Activated B cell treated with CpG ODN at 0.5 μM for 24 hours (primary cell): ENCODE data around the gene HEMGN. TPM values are rescaled to one million over a fixed set of nuclear protein-coding genes. Genes with fewer than 3 reads are reported as not detected.
"Not testable (repeated sequence)": the region's sequence is repeated elsewhere in the genome, so short reads cannot be mapped to it uniquely, and the experiment has no call there.

Source experiments
- ATAC-seq: fragments of 200-7000 bp; cut with Tn5 transposase; one replicate; pipeline ENCODE4 v1.10.0; 2021; ENCODE audit warnings: low read depth, mild to moderate bottlenecking, moderate library complexity
- CTCF ChIA-PET: fragments of 350-600 bp; sonication (Branson Sonifier 250); formaldehyde crosslinking; loops from one replicate; lab custom pipeline; 2021; ENCODE audit warnings: antibody characterized with exemption; lab: Charles Lee
- POLR2A ChIA-PET: fragments of 350-600 bp; sonication (Branson Sonifier 250); formaldehyde crosslinking; loops from one replicate; lab custom pipeline; 2021; ENCODE audit warnings: antibody characterized with exemption; lab: Charles Lee
- DNase-seq: peaks from one replicate; pipeline ENCODE4 v3.0.0; 2022
- H3K27ac Mint-ChIP-seq: one replicate; pipeline ENCODE4 v1.8.0; 2020; ENCODE audit warnings: mixed read lengths
- H3K27me3 Mint-ChIP-seq: one replicate; pipeline ENCODE4 v1.8.0; 2021; ENCODE audit warnings: mixed read lengths
- H3K36me3 Mint-ChIP-seq: one replicate; pipeline ENCODE4 v1.8.0; 2021; ENCODE audit warnings: low read depth, mixed read lengths
- H3K4me1 Mint-ChIP-seq: one replicate; pipeline ENCODE4 v1.8.0; 2021; ENCODE audit warnings: mixed read lengths
- H3K4me3 Mint-ChIP-seq: one replicate; pipeline ENCODE4 v1.8.0; 2020; ENCODE audit warnings: mild to moderate bottlenecking, mixed read lengths
- H3K9me3 Mint-ChIP-seq: one replicate; pipeline ENCODE4 v1.8.0; 2020; ENCODE audit warnings: mixed read lengths
- intact Hi-C: fragments of 100-400 bp; cut with micrococcal nuclease; formaldehyde crosslinking; loops from one replicate; pipeline ENCODE4 v1.15.1; 2024
- total RNA-seq: library from RNA; stranded (reverse); gene quantifications from 2 replicates; pipeline ENCODE4 v1.2.3, GENCODE V29; 2022
- TF ChIP-seq, protein P1 (sequence below): fragments of 200-600 bp; IDR thresholded peaks from one replicate; pipeline ENCODE4 v1.8.0; 2022; ENCODE audit warnings: antibody characterized with exemption, mild to moderate bottlenecking

The HEMGN gene
- total RNA-seq, 1 donor from 2014 or later = 0.11 TPM

DNA sequence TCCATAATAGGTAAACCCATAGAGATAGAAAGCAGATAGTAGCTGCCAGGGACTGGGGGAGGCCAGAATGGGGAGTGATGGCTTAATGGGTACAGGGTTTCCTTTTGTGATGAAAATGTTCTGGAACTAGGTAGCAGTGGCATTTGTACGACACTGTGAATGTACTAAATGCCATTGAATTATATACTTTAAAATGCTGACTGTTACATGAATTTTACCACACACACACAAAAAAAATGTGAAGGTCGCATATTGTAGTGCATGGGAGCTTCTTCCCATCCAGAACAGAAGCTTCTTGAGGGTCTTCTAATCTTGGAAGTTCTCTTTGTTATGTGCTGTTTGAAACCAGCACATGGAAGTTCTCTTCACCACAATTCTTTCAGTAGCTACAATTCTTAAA lies 25.3 kb upstream of the HEMGN start:
- no peaks in the 10 kb centered on the region for H3K4me1 Mint-ChIP-seq
- H3K4me3 Mint-ChIP-seq = no peak overlapping the region
- H3K36me3 Mint-ChIP-seq = no peaks in the 10 kb centered on the region
- H3K9me3 Mint-ChIP-seq = no peaks in the 10 kb centered on the region
- ChIA-PET POLR2A (no interaction called here), CTCF (no interaction called here)
- no peak overlapping the region for H3K27ac Mint-ChIP-seq
- ATAC-seq (no peak), DNase-seq (no peak)
- TF ChIP-seq, protein P1, sequence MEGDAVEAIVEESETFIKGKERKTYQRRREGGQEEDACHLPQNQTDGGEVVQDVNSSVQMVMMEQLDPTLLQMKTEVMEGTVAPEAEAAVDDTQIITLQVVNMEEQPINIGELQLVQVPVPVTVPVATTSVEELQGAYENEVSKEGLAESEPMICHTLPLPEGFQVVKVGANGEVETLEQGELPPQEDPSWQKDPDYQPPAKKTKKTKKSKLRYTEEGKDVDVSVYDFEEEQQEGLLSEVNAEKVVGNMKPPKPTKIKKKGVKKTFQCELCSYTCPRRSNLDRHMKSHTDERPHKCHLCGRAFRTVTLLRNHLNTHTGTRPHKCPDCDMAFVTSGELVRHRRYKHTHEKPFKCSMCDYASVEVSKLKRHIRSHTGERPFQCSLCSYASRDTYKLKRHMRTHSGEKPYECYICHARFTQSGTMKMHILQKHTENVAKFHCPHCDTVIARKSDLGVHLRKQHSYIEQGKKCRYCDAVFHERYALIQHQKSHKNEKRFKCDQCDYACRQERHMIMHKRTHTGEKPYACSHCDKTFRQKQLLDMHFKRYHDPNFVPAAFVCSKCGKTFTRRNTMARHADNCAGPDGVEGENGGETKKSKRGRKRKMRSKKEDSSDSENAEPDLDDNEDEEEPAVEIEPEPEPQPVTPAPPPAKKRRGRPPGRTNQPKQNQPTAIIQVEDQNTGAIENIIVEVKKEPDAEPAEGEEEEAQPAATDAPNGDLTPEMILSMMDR = no peak
- intact Hi-C loops = no loop called here
- peaks cover 7% of the 10 kb centered on the region for H3K27me3 Mint-ChIP-seq

GRCh38 chr9:97962575-97962974 lies 24.6 kb upstream of the HEMGN start:
- ChIA-PET CTCF (no interaction called here), POLR2A (no interaction called here)
- no peaks in the 10 kb centered on the region for H3K4me1 Mint-ChIP-seq
- no peak overlapping the region for H3K27ac Mint-ChIP-seq
- no peaks in the 10 kb centered on the region for H3K36me3 Mint-ChIP-seq
- DNase-seq (no peak), ATAC-seq (no peak)
- no peaks in the 10 kb centered on the region for H3K9me3 Mint-ChIP-seq
- intact Hi-C loops = no loop called here
- TF ChIP-seq, protein P1 = no peak
- peaks cover 7% of the 10 kb centered on the region for H3K27me3 Mint-ChIP-seq
- H3K4me3 Mint-ChIP-seq = no peak overlapping the region

GRCh38 chr9:97962136-97962535 lies 24.2 kb upstream of the HEMGN start:
- ChIA-PET CTCF (no interaction called here), POLR2A (no interaction called here)
- DNase-seq (no peak), ATAC-seq (no peak)
- TF ChIP-seq, protein P1 = no peak
- no peaks in the 10 kb centered on the region for H3K36me3 Mint-ChIP-seq
- H3K27ac Mint-ChIP-seq = no peak overlapping the region
- no peaks in the 10 kb centered on the region for H3K4me1 Mint-ChIP-seq
- H3K27me3 Mint-ChIP-seq = peaks cover 7% of the 10 kb centered on the region
- H3K9me3 Mint-ChIP-seq = no peaks in the 10 kb centered on the region
- intact Hi-C loops = no loop called here
- no peak overlapping the region for H3K4me3 Mint-ChIP-seq

- no peaks in the 10 kb centered on the region for H3K36me3 Mint-ChIP-seq
Measured at GRCh38 chr9:97961361-97961760, 23.4 kb upstream of the HEMGN start.

GRCh38 chr9:97960678-97961328 lies 22.8 kb upstream of the HEMGN start:
- H3K27me3 Mint-ChIP-seq, H3K9me3 Mint-ChIP-seq, H3K4me3 Mint-ChIP-seq, ATAC-seq, H3K4me1 Mint-ChIP-seq, POLR2A ChIA-PET, H3K27ac Mint-ChIP-seq, CTCF ChIA-PET, DNase-seq, H3K36me3 Mint-ChIP-seq, intact Hi-C loops: not testable (repeated sequence)

More at GRCh38 chr9:97961361-97961760, 23.4 kb upstream of the HEMGN start:
- ChIA-PET POLR2A (no interaction called here), CTCF (no interaction called here)
- no peak overlapping the region for H3K4me3 Mint-ChIP-seq
- DNase-seq (no peak), ATAC-seq (no peak)
- H3K27me3 Mint-ChIP-seq = peaks cover 6% of the 10 kb centered on the region
- H3K27ac Mint-ChIP-seq = no peak overlapping the region
- TF ChIP-seq, protein P1 = no peak
- H3K9me3 Mint-ChIP-seq = no peaks in the 10 kb centered on the region
- intact Hi-C loops = no loop called here
- no peaks in the 10 kb centered on the region for H3K4me1 Mint-ChIP-seq

- no peaks in the 10 kb centered on the region for H3K4me1 Mint-ChIP-seq
Measured at GRCh38 chr9:97959585-97959984, 21.6 kb upstream of the HEMGN start.

More at GRCh38 chr9:97959585-97959984, 21.6 kb upstream of the HEMGN start:
- H3K36me3 Mint-ChIP-seq = no peaks in the 10 kb centered on the region
- TF ChIP-seq, protein P1 = no peak
- H3K4me3 Mint-ChIP-seq = no peak overlapping the region
- ATAC-seq (no peak), DNase-seq (no peak)
- ChIA-PET CTCF (no interaction called here), POLR2A (interaction anchor here (0.6 kb wide), 1 partner anchor 218 kb away, joined by 4 read pairs; no protein-coding TSS in a partner anchor)
- H3K9me3 Mint-ChIP-seq = no peaks in the 10 kb centered on the region
- no peak overlapping the region for H3K27ac Mint-ChIP-seq
- intact Hi-C loops = no loop called here
- H3K27me3 Mint-ChIP-seq = peaks cover 2% of the 10 kb centered on the region
